Measurements from ENCODE around the gene SSU72.

DNA sequence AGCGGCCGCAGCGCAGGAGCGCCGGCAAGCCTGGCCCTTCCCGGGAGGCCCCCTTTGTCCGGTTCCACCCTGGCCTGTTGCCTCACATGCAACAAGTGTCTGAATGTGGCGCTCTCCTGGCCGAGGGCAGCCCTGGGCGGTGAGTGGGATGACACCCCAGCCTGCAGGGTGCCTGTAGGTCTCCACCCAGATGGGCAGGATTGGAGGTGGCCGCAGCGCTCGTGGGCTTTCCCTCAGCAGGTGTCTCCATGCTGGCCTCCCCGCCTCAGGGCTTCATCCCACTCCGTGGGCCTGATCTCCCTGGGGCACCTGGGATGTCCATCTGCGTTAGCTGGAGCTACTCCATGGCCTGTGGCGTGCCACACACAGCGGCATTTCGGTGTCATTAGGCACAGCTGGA, 42.2 kb upstream of the SSU72 start:
- TF ChIP-seq CTCF (IDR thresholded peaks at IDR 0.05; ENCODE audit: insufficient read depth, low read length, poor library complexity, severe bottlenecking) (no peak), EZH2phosphoT487 (conservative IDR thresholded peaks at IDR 0.05; ENCODE audit: low read length) (no peak)
